Activated naive CD8-positive, alpha-beta T cell treated with anti-CD3 and anti-CD28 coated beads, Interleukin-2, amount 50 U/mL, for 16 hours (primary cell): ENCODE results near the gene HBM.
"Not testable (repeated sequence)": the region's sequence is repeated elsewhere in the genome, so short reads cannot be mapped to it uniquely, and the experiment has no call there.

ENCODE experiments used
- DNase-seq: peaks from one replicate; pipeline ENCODE4 v3.0.0-alpha.2; 2020; ENCODE audit warnings: low read depth, low spot score

Gene HBM

DNA sequence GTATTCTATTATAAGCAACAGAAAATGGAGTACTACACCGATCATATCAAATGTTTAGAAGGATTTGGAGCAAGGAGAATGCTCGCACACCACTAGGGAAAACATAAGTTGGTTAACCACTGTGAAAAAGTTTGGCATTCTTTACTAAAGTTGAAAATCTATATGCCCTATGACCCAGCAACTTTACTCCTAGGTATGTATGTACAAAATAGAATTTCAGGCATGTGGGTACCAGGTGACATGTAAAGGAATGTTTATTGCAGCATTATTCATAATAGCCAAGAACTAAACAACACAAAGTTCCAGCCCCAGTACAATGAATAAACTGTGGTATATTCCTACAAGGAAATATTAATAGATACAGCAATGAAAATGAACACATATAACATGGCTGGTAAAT is 19.1 kb upstream of the HBM start:
- no peak for DNase-seq

- no peak for DNase-seq
These were observed 16.6 kb upstream of the HBM start for GRCh38 chr16:149024-149660.

- DNase-seq, result no peak
These were observed 13.3 kb upstream of the HBM start, which contains the start of gene HBZ for GRCh38 chr16:152141-153128. TSS of gene HBZ (plus strand) at chr16:152644. CDS start at chr16:152910, 266 bp downstream.

GRCh38 chr16:153129-153521 is 12.7 kb upstream of the HBM start:
- DNase-seq, result not testable (repeated sequence)

GRCh38 chr16:153550-154216 is 12.1 kb upstream of the HBM start:
- not testable (repeated sequence) for DNase-seq

DNA sequence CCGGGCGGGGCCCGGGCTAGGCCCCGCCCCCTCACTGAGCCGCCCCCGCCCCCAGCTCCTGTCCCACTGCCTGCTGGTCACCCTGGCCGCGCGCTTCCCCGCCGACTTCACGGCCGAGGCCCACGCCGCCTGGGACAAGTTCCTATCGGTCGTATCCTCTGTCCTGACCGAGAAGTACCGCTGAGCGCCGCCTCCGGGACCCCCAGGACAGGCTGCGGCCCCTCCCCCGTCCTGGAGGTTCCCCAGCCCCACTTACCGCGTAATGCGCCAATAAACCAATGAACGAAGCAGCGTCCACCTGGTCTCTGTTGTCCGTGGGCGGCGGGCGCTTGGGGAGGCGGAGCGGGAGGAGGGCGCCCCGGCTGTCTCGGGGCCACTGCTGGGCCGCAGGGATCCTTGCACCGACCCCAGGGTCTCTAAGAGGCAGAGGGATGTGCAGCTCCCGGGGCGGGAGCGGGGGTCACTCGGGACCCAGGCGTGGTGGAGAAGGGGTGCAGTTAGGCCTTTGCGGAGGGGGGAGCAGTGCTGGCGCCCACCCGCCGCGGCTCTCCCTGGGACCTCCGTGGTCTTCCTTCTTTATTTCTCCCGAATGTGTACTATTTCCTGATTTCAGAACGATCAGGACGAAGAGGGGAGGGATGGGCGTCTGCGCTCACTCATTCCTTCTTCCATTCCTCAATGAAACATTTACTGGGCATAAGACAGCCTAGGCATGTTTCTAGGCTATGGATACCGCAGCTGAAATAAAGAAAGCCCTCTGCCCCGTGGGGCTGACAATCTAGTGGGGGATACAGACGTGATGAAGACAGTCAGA is 11.4 kb upstream of the HBM start:
- DNase-seq, result no peak

GRCh38 chr16:155031-155398 is 10.8 kb upstream of the HBM start:
- no peak for DNase-seq

DNA sequence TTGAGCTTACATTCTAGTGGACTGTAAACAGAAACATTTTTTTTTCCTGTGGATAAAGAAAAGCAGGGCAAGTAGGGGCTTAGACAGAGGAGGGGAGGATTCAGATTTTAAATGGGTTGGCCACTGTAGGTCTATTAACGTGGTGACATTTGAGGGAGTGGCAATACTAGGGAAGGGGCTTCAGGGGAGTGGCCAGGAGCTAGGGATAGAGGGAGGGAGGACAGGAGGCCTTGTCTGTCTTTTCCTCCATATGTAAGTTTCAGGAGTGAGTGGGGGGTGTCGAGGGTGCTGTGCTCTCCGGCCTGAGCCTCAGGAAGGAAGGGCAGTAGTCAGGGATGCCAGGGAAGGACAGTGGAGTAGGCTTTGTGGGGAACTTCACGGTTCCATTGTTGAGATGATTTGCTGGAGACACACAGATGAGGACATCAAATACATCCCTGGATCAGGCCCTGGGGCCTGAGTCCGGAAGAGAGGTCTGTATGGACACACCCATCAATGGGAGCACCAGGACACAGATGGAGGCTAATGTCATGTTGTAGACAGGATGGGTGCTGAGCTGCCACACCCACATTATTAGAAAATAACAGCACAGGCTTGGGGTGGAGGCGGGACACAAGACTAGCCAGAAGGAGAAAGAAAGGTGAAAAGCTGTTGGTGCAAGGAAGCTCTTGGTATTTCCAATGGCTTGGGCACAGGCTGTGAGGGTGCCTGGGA is 6.5 kb upstream of the HBM start:
- no peak for DNase-seq

- DNase-seq, result not testable (repeated sequence)
These were observed 5.5 kb upstream of the HBM start for GRCh38 chr16:160242-160641.

- DNase-seq, result no peak
These were observed 5.0 kb upstream of the HBM start for GRCh38 chr16:160691-161190.

DNA sequence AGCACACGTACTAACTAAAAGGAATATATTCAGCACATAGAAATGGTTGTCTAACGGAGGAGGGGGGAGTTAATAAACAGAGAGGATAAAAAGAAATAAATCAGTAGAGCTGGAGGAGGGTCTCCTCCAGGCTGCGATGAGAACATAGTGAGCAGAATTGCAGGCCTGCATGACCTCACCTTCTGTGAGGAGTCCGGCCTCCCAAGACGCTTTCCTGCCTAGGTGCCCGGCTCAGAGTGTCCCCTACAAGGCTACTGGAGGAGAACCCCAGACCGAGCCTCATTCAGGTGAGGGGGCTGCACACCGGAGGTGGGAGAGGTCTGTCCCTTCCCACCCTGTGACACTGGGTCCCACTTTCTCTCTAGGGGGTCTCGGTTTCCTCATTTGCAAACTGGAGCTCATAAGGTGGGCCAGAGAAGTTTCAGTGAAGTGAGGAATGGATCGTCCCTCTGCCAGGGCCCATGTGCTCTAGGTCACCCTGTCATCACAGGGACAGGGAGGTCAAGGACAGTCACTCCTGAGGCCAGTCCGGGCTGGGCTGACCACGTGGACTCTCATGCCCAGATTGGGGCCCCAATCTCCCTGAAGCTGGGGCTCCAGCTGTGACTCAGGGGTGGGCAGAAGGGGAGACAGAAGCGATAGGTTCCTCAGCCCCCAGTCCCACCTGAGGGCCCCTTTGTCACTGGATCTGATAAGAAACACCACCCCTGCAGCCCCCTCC is 3.3 kb upstream of the HBM start:
- DNase-seq, result no peak

DNA sequence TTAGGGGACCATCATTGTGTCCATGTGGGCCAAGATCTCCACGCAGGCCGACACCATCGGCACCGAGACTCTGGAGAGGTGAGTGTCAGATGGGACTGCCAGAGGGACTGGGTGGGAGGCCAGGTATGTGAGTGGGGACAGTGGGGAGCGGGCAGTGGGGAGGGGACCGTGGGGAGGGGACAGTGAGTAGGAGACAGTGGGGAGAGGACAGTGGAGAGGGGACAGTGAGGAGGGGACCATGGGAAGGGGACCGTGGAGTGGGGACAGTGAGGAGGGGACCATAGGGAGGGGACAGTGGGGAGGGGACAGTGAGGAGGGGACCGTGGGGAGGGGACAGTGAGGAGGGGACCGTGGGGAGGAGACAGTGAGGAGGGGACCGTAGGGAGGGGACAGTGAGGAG is 2.6 kb upstream of the HBM start:
- not testable (repeated sequence) for DNase-seq

DNA sequence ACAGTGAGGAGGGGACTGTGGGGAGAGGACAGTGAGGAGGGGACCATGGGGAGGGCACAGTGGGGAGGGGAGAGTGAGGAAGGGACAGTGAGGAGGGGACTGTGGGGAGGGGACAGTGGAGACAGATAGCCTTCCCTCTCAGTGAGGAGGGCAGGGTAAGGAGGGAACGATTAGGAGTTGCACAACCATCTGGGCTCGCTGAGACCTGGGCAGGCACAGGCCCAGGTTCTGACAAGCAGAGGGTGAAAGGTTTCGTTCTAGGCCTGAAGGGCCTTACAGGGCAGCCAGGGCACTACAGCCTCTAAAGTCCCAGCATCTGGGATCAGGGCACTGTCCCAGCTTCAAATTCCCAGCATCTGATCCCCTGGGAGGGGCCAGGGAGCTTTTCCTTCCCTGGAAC is 2.1 kb upstream of the HBM start:
- DNase-seq, result not testable (repeated sequence)

DNA sequence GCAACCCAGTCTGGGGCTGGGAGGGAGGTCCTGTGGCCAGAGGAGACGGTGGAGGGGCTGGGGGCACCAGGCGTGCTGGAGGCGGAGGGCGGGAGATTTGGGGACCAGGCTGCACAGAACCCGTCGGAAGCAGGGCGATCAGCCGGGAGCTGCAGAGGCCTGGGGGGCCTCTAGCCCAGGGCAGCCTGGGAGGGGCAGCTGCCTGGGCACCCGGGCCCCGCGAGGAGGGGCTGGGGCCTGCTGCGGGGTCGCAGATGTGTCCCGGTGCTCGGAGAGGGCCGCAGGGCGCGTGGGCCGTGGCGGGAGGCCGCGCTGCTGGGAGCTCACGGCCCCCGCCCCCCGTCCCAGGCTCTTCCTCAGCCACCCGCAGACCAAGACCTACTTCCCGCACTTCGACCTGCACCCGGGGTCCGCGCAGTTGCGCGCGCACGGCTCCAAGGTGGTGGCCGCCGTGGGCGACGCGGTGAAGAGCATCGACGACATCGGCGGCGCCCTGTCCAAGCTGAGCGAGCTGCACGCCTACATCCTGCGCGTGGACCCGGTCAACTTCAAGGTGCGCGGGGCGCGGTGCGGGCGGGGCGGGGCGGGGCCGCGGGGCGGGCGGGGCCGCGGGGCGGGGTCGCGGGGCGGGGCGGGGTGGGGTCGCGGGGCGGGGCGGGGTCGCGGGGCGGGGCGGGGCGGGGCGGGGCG is 1.5 kb upstream of the HBM start:
- not testable (repeated sequence) for DNase-seq

GRCh38 chr16:164827-165538 is 795 bp upstream of the HBM start:
- DNase-seq, result no peak

GRCh38 chr16:166375-167121 is 770 bp downstream of the HBM start:
- no peak for DNase-seq

- no peak for DNase-seq
These were observed 1.4 kb downstream of the HBM start for GRCh38 chr16:167122-167690.

DNA sequence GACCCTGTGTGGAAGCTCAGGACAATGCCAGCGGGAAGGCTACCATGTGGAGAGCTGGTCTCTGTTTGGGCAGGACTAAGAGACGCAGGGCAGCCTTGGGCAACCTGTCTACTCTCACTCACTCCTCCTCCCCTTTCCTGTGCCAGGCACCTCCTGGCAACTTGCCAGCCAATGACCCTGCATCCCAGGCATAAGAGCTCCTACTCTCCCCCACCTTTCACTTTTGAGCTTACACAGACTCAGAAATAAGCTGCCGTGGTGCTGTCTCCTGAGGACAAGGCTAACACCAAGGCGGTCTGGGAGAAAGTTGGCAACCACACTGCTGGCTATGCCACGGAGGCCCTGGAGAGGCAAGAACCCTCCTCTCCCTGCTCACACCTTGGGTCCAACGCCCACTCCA is 2.6 kb downstream of the HBM start:
- DNase-seq, result no peak
